HCT116 (cell line): ENCODE data around the gene GSC2. TPM values are rescaled to one million over a fixed set of nuclear protein-coding genes. Genes with fewer than 3 reads are reported as not detected.
A peak's percentile ranks its signal among the peaks of the same experiment; 100 is the strongest.

Experiments
- ATAC-seq: fragments of 200-7000 bp; cut with Tn5 transposase; 2 replicates; pipeline ENCODE4 v1.9.1; 2020; ENCODE audit warnings: mild to moderate bottlenecking, moderate library complexity
- BruUV-seq: library from RNA; stranded (reverse); fragments of 400-500 nt; replicated peaks from 2 replicates; lab custom pipeline; 2021; lab: Mats Ljungman, UMichigan
- CTCF ChIA-PET: fragments of 300-600 bp; sonication (Branson Sonifier 250); formaldehyde crosslinking; loops from one replicate; lab custom pipeline; 2021; ENCODE audit warnings: antibody characterized with exemption; lab: Charles Lee
- POLR2A ChIA-PET: fragments of 300-600, 350-600 bp; sonication (Branson Sonifier 250); formaldehyde crosslinking; loops from one replicate; lab custom pipeline; 2021; ENCODE audit warnings: antibody characterized with exemption; lab: Charles Lee
- RAD21 ChIA-PET, 2 experiments: fragments of 300-600 bp; sonication (Branson Sonifier 250); formaldehyde crosslinking; loops; one replicate each; lab custom pipeline; 2023; ENCODE audit warnings: low total read pairs in 2 of 2; ENCODE audit not compliant: uncharacterized antibody in 2 of 2, unreplicated experiment in 2 of 2, low non-redundant PET in 1 of 2; lab: Charles Lee
- DNase-seq: peaks from one replicate; pipeline ENCODE4 v3.0.0-alpha.2; 2010; ENCODE audit warnings: low read depth, low spot score
- H2AFZ ChIP-seq: fragments of 200-600 bp; shearing (Covaris generic), sonication (generic); 2 replicates; pipeline ENCODE4 v1.6.1; 2017; ENCODE audit warnings: low read depth, mixed run types, mixed read lengths, antibody characterized with exemption, low read length; ENCODE audit not compliant: poor library complexity, severe bottlenecking
- H3K27ac ChIP-seq: 2 replicates; pipeline ENCODE4 v1.5.1; 2012; ENCODE audit warnings: low read depth, low read length
- H3K27me3 ChIP-seq: fragments of 200-600 bp; sonication (generic); 2 replicates; pipeline ENCODE4 v1.6.1; 2016; ENCODE audit warnings: mixed run types, low read length, mixed read lengths; ENCODE audit not compliant: insufficient read depth
- H3K36me3 ChIP-seq, 2 experiments: fragments of 200-500 bp in 1 of 2; fragments of 200-600 bp in 1 of 2; sonication (Bioruptor generic) in 1 of 2; sonication (generic) in 1 of 2; 2 replicates each; pipeline versions ENCODE4 v1.5.1 to v1.6.1; 2014 to 2016; ENCODE audit warnings: low read length in 2 of 2, inconsistent platforms in 1 of 2, mixed read lengths in 1 of 2, mixed run types in 1 of 2; ENCODE audit not compliant: insufficient read depth in 2 of 2, control insufficient read depth in 1 of 2
- H3K4me1 ChIP-seq, 2 experiments: fragments of 200-600 bp in 1 of 2; sonication (generic) in 1 of 2; 2 replicates each; pipeline versions ENCODE4 v1.5.1 to v1.6.1; 2012 to 2017; ENCODE audit warnings: low read length in 2 of 2, inconsistent platforms in 1 of 2, mild to moderate bottlenecking in 1 of 2, mixed read lengths in 1 of 2, mixed run types in 1 of 2, moderate library complexity in 1 of 2; ENCODE audit not compliant: insufficient read depth in 2 of 2, control insufficient read depth in 1 of 2
- H3K4me2 ChIP-seq: fragments of 200-600 bp; sonication (generic); 2 replicates; pipeline ENCODE4 v1.6.1; 2017; ENCODE audit warnings: mixed run types, low read length, mixed read lengths
- H3K4me3 ChIP-seq, 2 experiments: fragments of 200-600 bp in 1 of 2; sonication (generic) in 1 of 2; replicated peaks in 1 of 2; 2 replicates each; pipeline ENCODE4 v1.5.1; 2011 to 2016; ENCODE audit warnings: low read length in 2 of 2, control low read depth in 1 of 2, low read depth in 1 of 2, mild to moderate bottlenecking in 1 of 2, mixed read lengths in 1 of 2, mixed run types in 1 of 2
- H3K79me2 ChIP-seq: fragments of 200-600 bp; sonication (generic); 2 replicates; pipeline ENCODE4 v1.6.1; 2017; ENCODE audit warnings: mild to moderate bottlenecking, mixed run types, low read length, moderate library complexity, mixed read lengths; ENCODE audit not compliant: insufficient read depth
- H3K9ac ChIP-seq: fragments of 200-600 bp; sonication (generic); 2 replicates; pipeline ENCODE4 v1.6.1; 2016; ENCODE audit warnings: low read length, mixed read lengths
- H3K9me2 ChIP-seq: fragments of 200-600 bp; sonication (generic), shearing (Covaris generic); 2 replicates; pipeline ENCODE4 v1.6.1; 2017; ENCODE audit warnings: mixed run types, mild to moderate bottlenecking, moderate library complexity; ENCODE audit not compliant: insufficient read depth
- H3K9me3 ChIP-seq, 2 experiments: fragments of 200-500 bp in 1 of 2; fragments of 200-600 bp in 1 of 2; sonication (Bioruptor generic) in 1 of 2; sonication (generic) in 1 of 2; 2 replicates each; pipeline ENCODE4 v1.6.1; 2014 to 2017; ENCODE audit warnings: low read length in 2 of 2, mixed read lengths in 2 of 2, inconsistent platforms in 1 of 2, low read depth in 1 of 2, mild to moderate bottlenecking in 1 of 2, mixed run types in 1 of 2, moderate library complexity in 1 of 2; ENCODE audit not compliant: control insufficient read depth in 1 of 2, insufficient read depth in 1 of 2
- H4K20me1 ChIP-seq: fragments of 200-600 bp; sonication (generic), shearing (Covaris generic); 2 replicates; pipeline ENCODE4 v1.6.1; 2017; ENCODE audit warnings: mixed run types, mild to moderate bottlenecking, moderate library complexity; ENCODE audit not compliant: insufficient read depth
- ATF3 ChIP-seq: IDR thresholded peaks from 2 replicates; pipeline ENCODE4 v1.6.1; 2012
- CBX3 ChIP-seq: IDR thresholded peaks from 2 replicates; pipeline ENCODE4 v1.6.1; 2012; ENCODE audit warnings: low read depth
- EGR1 ChIP-seq: IDR thresholded peaks from 2 replicates; pipeline ENCODE4 v1.6.1; 2012; ENCODE audit warnings: low read depth
- EZH2 ChIP-seq: fragments of 200-600 bp; sonication (generic); IDR thresholded peaks from 2 replicates; pipeline ENCODE4 v1.6.1; 2017; ENCODE audit warnings: antibody characterized with exemption, mixed run types
- MAX ChIP-seq: IDR thresholded peaks from 2 replicates; pipeline ENCODE4 v1.6.1; 2012
- POLR2A ChIP-seq: IDR thresholded peaks from 2 replicates; pipeline ENCODE4 v1.7.0; 2011; ENCODE audit warnings: borderline replicate concordance; ENCODE audit not compliant: insufficient read depth, insufficient read length; ENCODE audit errors: extremely low read depth
- POLR2AphosphoS5 ChIP-seq: IDR thresholded peaks from 2 replicates; pipeline ENCODE4 v1.6.1; 2011; ENCODE audit warnings: mild to moderate bottlenecking, low read depth, low read length, moderate library complexity
- RAD21 ChIP-seq: IDR thresholded peaks from 2 replicates; pipeline ENCODE4 v1.6.1; 2012; ENCODE audit warnings: low read depth, mild to moderate bottlenecking
- REST ChIP-seq: IDR thresholded peaks from 2 replicates; pipeline ENCODE4 v1.6.1; 2012; ENCODE audit warnings: low read depth
- SIN3A ChIP-seq: IDR thresholded peaks from 2 replicates; pipeline ENCODE4 v1.6.1; 2012; ENCODE audit warnings: low read depth
- SP1 ChIP-seq: IDR thresholded peaks from 2 replicates; pipeline ENCODE4 v1.6.1; 2012; ENCODE audit warnings: low read depth
- YY1 ChIP-seq: IDR thresholded peaks from 2 replicates; pipeline ENCODE4 v1.6.1; 2011; ENCODE audit warnings: low read length, low read depth, moderate library complexity, mild to moderate bottlenecking; ENCODE audit not compliant: insufficient replicate concordance; ENCODE audit errors: extremely low read depth
- ZNF274 ChIP-seq: fragments of 200-500 bp; sonication (Bioruptor generic); IDR thresholded peaks from 2 replicates; pipeline ENCODE4 v1.6.1; 2014; ENCODE audit warnings: mild to moderate bottlenecking, low read depth, low read length, inconsistent platforms
- intact Hi-C: fragments of 100-400 bp; cut with micrococcal nuclease; formaldehyde crosslinking; loops from 2 replicates; pipeline ENCODE4 v1.10.0; 2022
- total RNA-seq: library from RNA; stranded (reverse); gene quantifications from one replicate; pipeline ENCODE4 v1.2.1, GENCODE V29; 2021; ENCODE audit not compliant: unreplicated experiment

GSC2 gene
- total RNA-seq, 1 experiment from 2014 or later, result not detected

GRCh38 chr22:19178657-19179496, 28.8 kb upstream of the GSC2 start, which contains the start of gene SLC25A1:
Gene SLC25A1, minus strand, starts transcription at chr22:19178736. Its CDS starts 63 bp downstream, at chr22:19178673.
- TF ChIP-seq ATF3, result no peak
- TF ChIP-seq ZNF274, result no peak
- TF ChIP-seq SP1, result peak; percentile 42
- no peak for TF ChIP-seq SIN3A
- TF ChIP-seq CBX3, result no peak
- TF ChIP-seq YY1, result no peak
- no peak for TF ChIP-seq EGR1
- TF ChIP-seq POLR2AphosphoS5, result peak; percentile 66
- no peak for TF ChIP-seq REST
- TF ChIP-seq POLR2A, result peak; percentile 32
- no peak for TF ChIP-seq RAD21
- no peak; the same call in 1 of the 2 replicates for TF ChIP-seq MAX
- TF ChIP-seq EZH2, result no peak
- peak within 1 kb of the TSS; percentile 84 for H3K9ac ChIP-seq
- H2AFZ ChIP-seq, result peak within 1 kb of the TSS; percentile 16
- DNase-seq (peak; percentile 63), ATAC-seq (peak; percentile 82)
- H3K27me3 ChIP-seq, result no peaks in the 10 kb centered on the region
- peak within 1 kb of the TSS; percentile 67 to 82 for H3K4me3 ChIP-seq
- H3K9me3 ChIP-seq, result no peaks in the 10 kb centered on the region
- H3K4me1 ChIP-seq, result peaks cover 7 to 49% of the 10 kb centered on the region in 2 experiments
- BruUV-seq, result no TSS peak
- H3K27ac ChIP-seq, result peak within 1 kb of the TSS; percentile 94
- intact Hi-C loops, result loop anchor here (1.0 to 2.0 kb wide), 3 partner anchors 252 to 451 kb away; partner anchors contain the start of gene HIRA
- RAD21 ChIA-PET, result interaction anchor here (0.7 to 1.6 kb wide), 4 partner anchors 111 to 451 kb away, joined by 3 to 7 read pairs (median 6); partner anchors contain the start of gene CLTCL1 (in 1 of the 2)
- H3K36me3 ChIP-seq, result no peaks in the 10 kb centered on the region
- CTCF ChIA-PET, result interaction anchor here (0.8 to 2.5 kb wide), 15 partner anchors 21 to 453 kb away, joined by 3 to 18 read pairs (median 4); partner anchors contain the start of genes CDC45, ESS2 and UFD1
- no peaks in the 10 kb centered on the region for H4K20me1 ChIP-seq
- H3K4me2 ChIP-seq, result peak within 1 kb of the TSS; percentile 95
- POLR2A ChIA-PET, result interaction anchor here (0.7 to 1.6 kb wide), 5 partner anchors 12 to 253 kb away, joined by 3 to 6 read pairs (median 4); partner anchors contain the start of genes CLTCL1 and HIRA
- peaks cover 37% of the 10 kb centered on the region for H3K79me2 ChIP-seq
- no peaks in the 10 kb centered on the region for H3K9me2 ChIP-seq
